Activated B cell treated with CpG ODN at 0.5 μM for 24 hours (primary cell): ENCODE data around the gene SMAD6. TPM values are rescaled to one million over a fixed set of nuclear protein-coding genes. Genes with fewer than 3 reads are reported as not detected.

Source experiments
- ATAC-seq: fragments of 200-7000 bp; cut with Tn5 transposase; one replicate; pipeline ENCODE4 v1.10.0; 2021; ENCODE audit warnings: low read depth, mild to moderate bottlenecking, moderate library complexity
- CTCF ChIA-PET: fragments of 350-600 bp; sonication (Branson Sonifier 250); formaldehyde crosslinking; loops from one replicate; lab custom pipeline; 2021; ENCODE audit warnings: antibody characterized with exemption; lab: Charles Lee
- POLR2A ChIA-PET: fragments of 350-600 bp; sonication (Branson Sonifier 250); formaldehyde crosslinking; loops from one replicate; lab custom pipeline; 2021; ENCODE audit warnings: antibody characterized with exemption; lab: Charles Lee
- DNase-seq: peaks from one replicate; pipeline ENCODE4 v3.0.0; 2022
- H3K27ac Mint-ChIP-seq: one replicate; pipeline ENCODE4 v1.8.0; 2020; ENCODE audit warnings: mixed read lengths
- H3K27me3 Mint-ChIP-seq: one replicate; pipeline ENCODE4 v1.8.0; 2021; ENCODE audit warnings: mixed read lengths
- H3K36me3 Mint-ChIP-seq: one replicate; pipeline ENCODE4 v1.8.0; 2021; ENCODE audit warnings: low read depth, mixed read lengths
- H3K4me1 Mint-ChIP-seq: one replicate; pipeline ENCODE4 v1.8.0; 2021; ENCODE audit warnings: mixed read lengths
- H3K4me3 Mint-ChIP-seq: one replicate; pipeline ENCODE4 v1.8.0; 2020; ENCODE audit warnings: mild to moderate bottlenecking, mixed read lengths
- H3K9me3 Mint-ChIP-seq: one replicate; pipeline ENCODE4 v1.8.0; 2020; ENCODE audit warnings: mixed read lengths
- intact Hi-C: fragments of 100-400 bp; cut with micrococcal nuclease; formaldehyde crosslinking; loops from one replicate; pipeline ENCODE4 v1.15.1; 2024
- total RNA-seq: library from RNA; stranded (reverse); gene quantifications from 2 replicates; pipeline ENCODE4 v1.2.3, GENCODE V29; 2022
- TF ChIP-seq, protein P1 (sequence below): fragments of 200-600 bp; IDR thresholded peaks from one replicate; pipeline ENCODE4 v1.8.0; 2022; ENCODE audit warnings: antibody characterized with exemption, mild to moderate bottlenecking

SMAD6 gene
- total RNA-seq, 1 donor from 2014 or later, result 0.04 TPM

DNA sequence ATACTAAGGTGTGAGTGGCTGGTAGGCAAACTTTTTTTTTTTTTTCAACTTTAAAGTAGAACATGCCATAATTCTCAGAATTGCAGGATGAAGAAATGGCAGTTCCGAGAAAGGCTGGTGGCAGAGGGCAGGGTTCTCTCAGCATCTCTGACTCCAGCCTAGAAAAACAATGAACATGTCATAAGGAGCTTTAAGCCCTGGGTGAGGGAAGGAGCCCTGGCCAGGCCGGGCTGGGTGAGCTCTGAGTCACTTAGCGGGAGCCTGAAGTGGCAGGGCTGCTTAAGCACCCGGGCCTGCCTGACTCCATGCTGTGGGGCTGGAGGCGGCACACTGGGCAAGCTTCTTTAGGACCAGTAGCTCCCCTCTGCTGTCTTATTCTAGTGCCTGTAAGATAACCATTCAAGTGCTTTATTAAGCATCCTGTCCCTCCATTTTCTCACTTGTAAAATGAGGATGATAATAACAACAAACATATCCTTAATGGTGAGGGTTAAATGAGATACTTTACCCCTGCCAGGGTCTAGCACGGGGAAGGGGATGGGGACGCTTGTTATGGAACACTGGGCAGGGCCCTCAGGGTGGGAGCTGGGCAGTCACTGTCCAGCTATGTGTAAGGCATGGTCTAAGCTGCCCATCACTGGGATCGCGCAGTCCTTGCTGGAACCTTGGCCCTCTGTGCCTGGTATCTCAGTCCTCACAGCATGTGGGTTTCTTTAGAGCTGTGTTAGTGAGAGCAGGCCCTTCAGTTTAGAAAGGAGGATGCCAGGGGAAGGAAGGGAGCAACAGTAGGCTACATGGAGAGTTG lies 18.4 kb downstream of the SMAD6 start:
- Mint-ChIP-seq H3K36me3 (no peaks in the 10 kb centered on the region), H3K9me3 (no peaks in the 10 kb centered on the region), H3K4me3 (no peak overlapping the region), H3K27ac (no peak overlapping the region), H3K4me1 (peaks cover 2% of the 10 kb centered on the region), H3K27me3 (peaks cover 36% of the 10 kb centered on the region)
- DNase-seq (no peak), ATAC-seq (no peak)
- TF ChIP-seq, protein P1, sequence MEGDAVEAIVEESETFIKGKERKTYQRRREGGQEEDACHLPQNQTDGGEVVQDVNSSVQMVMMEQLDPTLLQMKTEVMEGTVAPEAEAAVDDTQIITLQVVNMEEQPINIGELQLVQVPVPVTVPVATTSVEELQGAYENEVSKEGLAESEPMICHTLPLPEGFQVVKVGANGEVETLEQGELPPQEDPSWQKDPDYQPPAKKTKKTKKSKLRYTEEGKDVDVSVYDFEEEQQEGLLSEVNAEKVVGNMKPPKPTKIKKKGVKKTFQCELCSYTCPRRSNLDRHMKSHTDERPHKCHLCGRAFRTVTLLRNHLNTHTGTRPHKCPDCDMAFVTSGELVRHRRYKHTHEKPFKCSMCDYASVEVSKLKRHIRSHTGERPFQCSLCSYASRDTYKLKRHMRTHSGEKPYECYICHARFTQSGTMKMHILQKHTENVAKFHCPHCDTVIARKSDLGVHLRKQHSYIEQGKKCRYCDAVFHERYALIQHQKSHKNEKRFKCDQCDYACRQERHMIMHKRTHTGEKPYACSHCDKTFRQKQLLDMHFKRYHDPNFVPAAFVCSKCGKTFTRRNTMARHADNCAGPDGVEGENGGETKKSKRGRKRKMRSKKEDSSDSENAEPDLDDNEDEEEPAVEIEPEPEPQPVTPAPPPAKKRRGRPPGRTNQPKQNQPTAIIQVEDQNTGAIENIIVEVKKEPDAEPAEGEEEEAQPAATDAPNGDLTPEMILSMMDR, result no peak
- ChIA-PET CTCF (interaction anchor here (0.6 kb wide), 1 partner anchor 77 kb away, joined by 3 read pairs; no protein-coding TSS in a partner anchor), POLR2A (interaction anchor here (0.6 kb wide), 1 partner anchor 112 kb away, joined by 3 read pairs; no protein-coding TSS in a partner anchor)
- intact Hi-C loops, result no loop called here

DNA sequence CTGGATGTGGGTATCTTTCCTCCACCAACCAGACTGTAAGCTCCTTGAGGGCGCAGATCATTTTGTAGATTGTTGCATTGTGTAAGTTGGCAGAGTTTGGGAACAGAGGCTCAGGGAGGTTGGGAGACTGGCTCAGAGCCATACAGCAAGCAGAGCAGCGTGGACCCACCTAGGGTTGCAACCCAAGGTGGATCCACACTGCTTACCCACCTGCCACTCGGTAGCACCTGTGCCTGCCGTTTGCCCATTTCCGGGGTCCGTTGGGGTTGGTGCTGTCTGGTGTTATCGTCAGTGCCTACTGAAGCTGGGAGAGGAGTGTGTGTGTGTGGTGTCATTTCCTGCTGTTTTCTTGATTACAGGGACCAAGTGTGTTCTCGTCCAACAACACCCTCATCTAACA lies 19.0 kb downstream of the SMAD6 start:
- TF ChIP-seq, protein P1, result no peak
- H3K27ac Mint-ChIP-seq, result no peak overlapping the region
- H3K4me1 Mint-ChIP-seq, result peaks cover 1% of the 10 kb centered on the region
- H3K36me3 Mint-ChIP-seq, result no peaks in the 10 kb centered on the region
- POLR2A ChIA-PET, result no interaction called here
- ATAC-seq (no peak), DNase-seq (no peak)
- no peaks in the 10 kb centered on the region for H3K9me3 Mint-ChIP-seq
- H3K27me3 Mint-ChIP-seq, result peaks cover 36% of the 10 kb centered on the region
- no peak overlapping the region for H3K4me3 Mint-ChIP-seq
- CTCF ChIA-PET, result no interaction called here
- intact Hi-C loops, result no loop called here

DNA sequence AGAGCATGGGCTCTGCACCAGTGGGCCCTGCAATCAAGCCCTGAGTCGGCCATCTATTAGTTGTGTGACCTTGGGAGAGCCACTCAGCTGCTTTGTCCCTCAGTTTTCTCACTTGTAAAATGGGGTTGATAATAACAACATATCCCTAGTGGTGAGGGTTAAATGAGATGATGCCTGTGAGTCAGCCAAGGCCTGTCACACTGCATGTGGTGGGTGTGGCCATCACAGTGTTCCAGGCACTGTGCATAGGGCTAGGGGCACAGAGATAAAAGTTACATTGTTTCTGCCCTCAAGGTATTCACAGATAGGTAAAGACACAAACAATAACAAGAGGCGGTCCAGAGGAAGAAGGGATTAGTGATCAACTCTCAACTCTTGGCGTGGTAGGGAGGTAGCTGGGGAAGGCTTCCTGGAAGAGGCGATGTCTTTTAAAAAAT lies 19.5 kb downstream of the SMAD6 start:
- TF ChIP-seq, protein P1, result no peak
- DNase-seq, result no peak
- no peak for ATAC-seq
- Mint-ChIP-seq H3K4me3 (no peak overlapping the region), H3K27me3 (peaks cover 35% of the 10 kb centered on the region), H3K4me1 (no peaks in the 10 kb centered on the region), H3K27ac (no peak overlapping the region), H3K9me3 (no peaks in the 10 kb centered on the region), H3K36me3 (no peaks in the 10 kb centered on the region)
- CTCF ChIA-PET, result no interaction called here
- POLR2A ChIA-PET, result no interaction called here
- intact Hi-C loops, result no loop called here

DNA sequence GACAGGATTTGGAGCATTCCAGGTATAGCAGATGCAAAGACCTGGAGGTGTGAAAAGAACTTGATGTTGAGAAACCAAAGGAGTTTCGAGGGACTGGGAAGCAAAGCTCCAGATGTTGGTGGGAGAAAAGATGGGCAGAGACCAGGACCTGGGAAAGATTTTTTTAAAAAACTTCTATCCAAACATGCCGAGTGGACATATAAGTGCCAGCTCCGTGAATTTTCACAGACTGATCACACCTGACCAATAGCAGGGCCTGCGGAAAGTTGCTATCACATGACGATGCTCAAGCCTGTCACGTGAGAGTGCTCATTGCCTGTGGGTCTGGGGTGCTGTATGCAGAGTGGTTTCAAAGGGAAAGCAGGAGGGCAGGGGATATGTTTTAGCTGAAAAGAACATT lies 19.9 kb downstream of the SMAD6 start:
- Mint-ChIP-seq H3K36me3 (no peaks in the 10 kb centered on the region), H3K27me3 (peaks cover 31% of the 10 kb centered on the region), H3K9me3 (no peaks in the 10 kb centered on the region), H3K4me3 (no peak overlapping the region), H3K4me1 (no peaks in the 10 kb centered on the region), H3K27ac (no peak overlapping the region)
- intact Hi-C loops, result no loop called here
- TF ChIP-seq, protein P1, result no peak
- ChIA-PET CTCF (no interaction called here), POLR2A (no interaction called here)
- no peak for ATAC-seq
- no peak for DNase-seq

DNA sequence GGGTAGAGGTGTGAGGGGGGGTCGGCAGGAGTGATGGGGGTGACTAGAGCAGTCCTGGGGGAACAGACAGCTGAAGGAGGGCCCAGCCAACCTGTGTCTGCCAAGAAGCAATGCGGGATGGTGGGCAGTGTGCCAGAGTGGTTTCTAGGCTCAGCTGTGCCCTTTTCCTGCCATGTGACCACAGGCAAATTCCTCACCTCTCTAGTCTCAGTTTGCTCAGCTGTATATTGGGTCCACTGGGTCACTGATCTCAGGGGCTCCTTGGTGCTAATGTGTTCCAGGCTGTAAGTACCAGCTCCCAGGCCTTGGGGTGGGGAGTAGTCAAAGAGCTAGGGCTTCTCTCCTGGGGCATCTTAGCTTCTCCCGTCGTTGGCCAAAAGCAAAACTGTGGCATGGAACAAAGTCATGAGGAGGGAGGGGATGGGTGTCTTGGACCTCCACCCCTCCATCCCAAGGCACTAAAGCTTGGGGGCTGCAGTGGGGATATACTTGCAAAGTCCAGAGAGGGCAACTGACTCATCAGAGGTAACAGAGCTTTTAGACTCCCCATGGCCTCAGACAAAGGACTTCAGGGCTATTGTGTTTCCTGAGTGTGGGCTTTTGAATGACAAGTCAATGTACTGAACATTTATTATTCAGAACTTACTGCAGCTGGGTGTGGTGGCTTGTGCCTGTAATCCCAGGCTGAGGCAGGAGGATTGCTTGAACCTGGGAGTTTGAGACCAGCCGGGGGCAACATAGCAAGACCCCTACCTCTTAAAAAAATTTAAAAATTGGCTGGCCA lies 20.9 kb downstream of the SMAD6 start:
- Mint-ChIP-seq H3K4me3 (no peak overlapping the region), H3K4me1 (no peaks in the 10 kb centered on the region), H3K27ac (no peak overlapping the region), H3K36me3 (no peaks in the 10 kb centered on the region), H3K9me3 (no peaks in the 10 kb centered on the region), H3K27me3 (peaks cover 23% of the 10 kb centered on the region)
- POLR2A ChIA-PET, result no interaction called here
- CTCF ChIA-PET, result interaction anchor here (1.2 kb wide), 1 partner anchor 128 kb away, joined by 3 read pairs; no protein-coding TSS in a partner anchor
- DNase-seq (no peak), ATAC-seq (no peak)
- intact Hi-C loops, result no loop called here
- TF ChIP-seq, protein P1, result no peak
